ENCODE measurements around the gene ADPRH. TPM values are rescaled to one million over a fixed set of nuclear protein-coding genes. Genes with fewer than 3 reads are reported as not detected.

ADPRH gene
- total RNA-seq, 1 donor from 2014 or later, result 3.7 TPM

GRCh38 chr3:119585208-119585607 is 5.9 kb downstream of the ADPRH start:
- no peak for DNase-seq (ENCODE audit: low spot score, unreplicated experiment)
- TF ChIP-seq CTCF (IDR thresholded peaks at IDR 0.05; ENCODE audit: unreplicated experiment), result no peak
- Mint-ChIP-seq H3K36me3 (ENCODE audit: insufficient read depth) (peaks cover 1% of the 10 kb centered on the region), H3K9me3 (ENCODE audit: low read depth) (peaks cover 8% of the 10 kb centered on the region), H3K4me1 (ENCODE audit: low read depth) (peaks cover 5% of the 10 kb centered on the region), H3K4me3 (ENCODE audit: low read depth) (no peak overlapping the region), H3K27ac (no peak overlapping the region), H3K27me3 (peaks cover 15% of the 10 kb centered on the region)

- Mint-ChIP-seq H3K4me1 (ENCODE audit: low read depth) (no peaks in the 10 kb centered on the region), H3K4me3 (ENCODE audit: low read depth) (no peak overlapping the region), H3K36me3 (ENCODE audit: insufficient read depth) (peaks cover 1% of the 10 kb centered on the region), H3K27ac (no peak overlapping the region), H3K27me3 (peaks cover 15% of the 10 kb centered on the region), H3K9me3 (ENCODE audit: low read depth) (peaks cover 9% of the 10 kb centered on the region)
- no peak for DNase-seq (ENCODE audit: low spot score, unreplicated experiment)
- no peak for TF ChIP-seq CTCF (IDR thresholded peaks at IDR 0.05; ENCODE audit: unreplicated experiment)
Measured at GRCh38 chr3:119585856-119586570, 6.7 kb downstream of the ADPRH start.

GRCh38 chr3:119586733-119587172 is 7.5 kb downstream of the ADPRH start:
- Mint-ChIP-seq H3K9me3 (ENCODE audit: low read depth) (peaks cover 9% of the 10 kb centered on the region), H3K4me1 (ENCODE audit: low read depth) (no peaks in the 10 kb centered on the region), H3K27me3 (peaks cover 12% of the 10 kb centered on the region), H3K27ac (no peak overlapping the region), H3K36me3 (ENCODE audit: insufficient read depth) (peaks cover 1% of the 10 kb centered on the region), H3K4me3 (ENCODE audit: low read depth) (no peak overlapping the region)
- TF ChIP-seq CTCF (IDR thresholded peaks at IDR 0.05; ENCODE audit: unreplicated experiment), result no peak
- DNase-seq (ENCODE audit: low spot score, unreplicated experiment), result no peak

GRCh38 chr3:119588112-119588511 is 8.8 kb downstream of the ADPRH start:
- H3K27me3 Mint-ChIP-seq, result peaks cover 7% of the 10 kb centered on the region
- H3K4me1 Mint-ChIP-seq (ENCODE audit: low read depth), result no peaks in the 10 kb centered on the region
- no peak for DNase-seq (ENCODE audit: low spot score, unreplicated experiment)
- no peak for TF ChIP-seq CTCF (IDR thresholded peaks at IDR 0.05; ENCODE audit: unreplicated experiment)
- no peak overlapping the region for H3K4me3 Mint-ChIP-seq (ENCODE audit: low read depth)
- peaks cover 1% of the 10 kb centered on the region for H3K36me3 Mint-ChIP-seq (ENCODE audit: insufficient read depth)
- no peak overlapping the region for H3K27ac Mint-ChIP-seq
- peaks cover 9% of the 10 kb centered on the region for H3K9me3 Mint-ChIP-seq (ENCODE audit: low read depth)

- H3K27me3 Mint-ChIP-seq, result peaks cover 7% of the 10 kb centered on the region
- no peak overlapping the region for H3K27ac Mint-ChIP-seq
- DNase-seq (ENCODE audit: low spot score, unreplicated experiment), result no peak
- no peaks in the 10 kb centered on the region for H3K4me1 Mint-ChIP-seq (ENCODE audit: low read depth)
- TF ChIP-seq CTCF (IDR thresholded peaks at IDR 0.05; ENCODE audit: unreplicated experiment), result no peak
- H3K36me3 Mint-ChIP-seq (ENCODE audit: insufficient read depth), result peaks cover 1% of the 10 kb centered on the region
- H3K4me3 Mint-ChIP-seq (ENCODE audit: low read depth), result no peak overlapping the region
- H3K9me3 Mint-ChIP-seq (ENCODE audit: low read depth), result peaks cover 9% of the 10 kb centered on the region
Measured at GRCh38 chr3:119589102-119589773, 9.9 kb downstream of the ADPRH start.
